OCI-LY1 (cell line): ENCODE data around the gene PLEKHG3.

Source experiments
- H2AFZ ChIP-seq: fragments of 200-600 bp; sonication (generic), shearing (Covaris generic); 2 replicates; pipeline ENCODE4 v1.6.0; 2014; ENCODE audit warnings: antibody characterized with exemption, mild to moderate bottlenecking, low read length
- H3F3A ChIP-seq: fragments of 200-600 bp; sonication (generic), shearing (Covaris generic); 2 replicates; pipeline ENCODE4 v1.6.0; 2014; ENCODE audit warnings: mild to moderate bottlenecking, antibody characterized with exemption, low read length, moderate library complexity; ENCODE audit not compliant: insufficient read depth
- H3K27ac ChIP-seq: fragments of 200-600 bp; sonication (generic); 2 replicates; pipeline ENCODE4 v1.5.1; 2014; ENCODE audit warnings: low read length, mixed run types, mild to moderate bottlenecking, low read depth; ENCODE audit not compliant: poor library complexity, severe bottlenecking
- H3K27me3 ChIP-seq: fragments of 200-600 bp; sonication (generic); 2 replicates; pipeline ENCODE4 v1.6.0; 2014; ENCODE audit warnings: antibody characterized with exemption, mild to moderate bottlenecking, low read length, moderate library complexity; ENCODE audit not compliant: insufficient read depth
- H3K36me3 ChIP-seq: fragments of 200-600 bp; sonication (generic); 2 replicates; pipeline ENCODE4 v1.6.1; 2014; ENCODE audit warnings: mild to moderate bottlenecking, antibody characterized with exemption, low read length, moderate library complexity, mixed read lengths; ENCODE audit not compliant: insufficient read depth
- H3K4me1 ChIP-seq: fragments of 200-600 bp; sonication (generic); 2 replicates; pipeline ENCODE4 v1.5.1; 2014; ENCODE audit warnings: mild to moderate bottlenecking, low read length, moderate library complexity; ENCODE audit not compliant: insufficient read depth, severe bottlenecking
- H3K4me2 ChIP-seq: fragments of 200-600 bp; sonication (generic), shearing (Covaris generic); 2 replicates; pipeline ENCODE4 v1.6.1; 2014; ENCODE audit warnings: low read length
- H3K4me3 ChIP-seq: fragments of 200-600 bp; sonication (generic); 2 replicates; pipeline ENCODE4 v1.5.1; 2014; ENCODE audit warnings: low read length, low read depth, mild to moderate bottlenecking, mixed read lengths; ENCODE audit not compliant: poor library complexity, severe bottlenecking
- H3K79me2 ChIP-seq: fragments of 200-600 bp; shearing (Covaris generic); 2 replicates; pipeline ENCODE4 v1.6.1; 2016; ENCODE audit warnings: mixed run types, low read length, mixed read lengths; ENCODE audit not compliant: insufficient read depth
- H3K9ac ChIP-seq: fragments of 200-600 bp; sonication (generic), shearing (Covaris generic); 2 replicates; pipeline ENCODE4 v1.6.1; 2014; ENCODE audit warnings: mild to moderate bottlenecking, low read length, mixed read lengths
- H3K9me2 ChIP-seq: fragments of 200-600 bp; sonication (generic), shearing (Covaris generic); 2 replicates; pipeline ENCODE4 v1.6.1; 2014; ENCODE audit warnings: low read depth, mild to moderate bottlenecking, low read length, mixed read lengths
- H3K9me3 ChIP-seq: fragments of 200-600 bp; shearing (Covaris generic); 2 replicates; pipeline ENCODE4 v1.6.1; 2014; ENCODE audit warnings: low read length, mixed read lengths
- H4K20me1 ChIP-seq: fragments of 200-600 bp; sonication (generic), shearing (Covaris generic); 2 replicates; pipeline ENCODE4 v1.6.0; 2016; ENCODE audit warnings: mild to moderate bottlenecking, low read length; ENCODE audit not compliant: insufficient read depth
- CTCF ChIP-seq: fragments of 200-600 bp; sonication (generic), shearing (Covaris generic); IDR thresholded peaks from 2 replicates; pipeline ENCODE4 v1.5.1; 2017; ENCODE audit warnings: mild to moderate bottlenecking, antibody characterized with exemption, low read length, moderate library complexity, mixed read lengths
- EZH2 ChIP-seq: fragments of 200-600 bp; sonication (generic), shearing (Covaris generic); IDR thresholded peaks from 2 replicates; pipeline ENCODE4 v1.8.0; 2017; ENCODE audit warnings: borderline replicate concordance, mixed run types, mild to moderate bottlenecking, antibody characterized with exemption, low read length, moderate library complexity, mixed read lengths

PLEKHG3 gene

GRCh38 chr14:64792231-64792630 lies 88.0 kb downstream of the PLEKHG3 start:
- Histone ChIP-seq H3K36me3 (no peaks in the 10 kb centered on the region), H3K27ac (no peak overlapping the region), H3K27me3 (no peaks in the 10 kb centered on the region), H2AFZ (no peak overlapping the region), H3K9me2 (no peaks in the 10 kb centered on the region), H3K9me3 (no peaks in the 10 kb centered on the region), H3K4me2 (no peak overlapping the region), H3K4me3 (no peak overlapping the region), H4K20me1 (no peaks in the 10 kb centered on the region), H3F3A (no peaks in the 10 kb centered on the region), H3K4me1 (no peaks in the 10 kb centered on the region), H3K79me2 (no peaks in the 10 kb centered on the region), H3K9ac (no peak overlapping the region)
- TF ChIP-seq CTCF (no peak), EZH2 (no peak)

DNA sequence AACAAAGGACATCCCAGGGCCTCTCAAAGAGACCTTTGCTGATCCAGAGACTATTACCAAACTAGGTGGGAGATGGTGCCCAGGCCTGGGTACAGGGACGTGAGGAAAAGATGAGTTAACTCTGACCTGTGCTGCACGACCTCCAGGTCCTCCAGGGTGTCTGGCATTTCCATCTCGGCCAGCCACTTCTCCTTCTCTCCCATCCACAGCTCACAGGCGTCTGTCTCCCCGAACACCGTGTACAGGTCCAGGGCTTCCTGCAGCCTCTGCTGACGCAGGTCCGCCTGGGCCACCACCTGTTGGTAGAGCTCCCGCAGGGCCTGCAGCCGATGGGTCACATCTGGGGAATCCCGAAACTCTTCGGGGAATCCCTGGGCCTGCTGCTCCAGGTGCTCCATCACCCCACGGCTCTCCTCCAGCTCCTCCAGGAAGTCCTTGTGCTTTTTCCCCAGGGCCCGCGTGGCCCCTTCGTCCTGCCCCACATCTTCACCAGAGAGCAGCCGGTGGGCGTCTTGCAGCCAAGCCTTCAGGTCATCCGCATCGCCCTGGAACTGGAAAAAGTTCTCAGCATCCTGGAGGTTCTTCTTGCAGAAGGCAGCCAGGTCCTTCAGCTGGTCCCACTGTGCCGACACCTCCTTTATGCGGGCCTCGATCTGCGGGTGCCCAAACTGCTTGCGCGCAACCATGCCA lies 88.8 kb downstream of the PLEKHG3 start:
- Histone ChIP-seq H3F3A (no peaks in the 10 kb centered on the region), H3K79me2 (no peaks in the 10 kb centered on the region), H4K20me1 (no peaks in the 10 kb centered on the region), H3K4me1 (no peaks in the 10 kb centered on the region), H3K9me2 (no peaks in the 10 kb centered on the region), H3K36me3 (no peaks in the 10 kb centered on the region), H3K4me2 (no peak overlapping the region), H3K9ac (no peak overlapping the region), H3K27ac (no peak overlapping the region), H3K4me3 (no peak overlapping the region), H2AFZ (no peak overlapping the region), H3K27me3 (no peaks in the 10 kb centered on the region), H3K9me3 (no peaks in the 10 kb centered on the region)
- TF ChIP-seq EZH2 = no peak
- no peak for TF ChIP-seq CTCF

DNA sequence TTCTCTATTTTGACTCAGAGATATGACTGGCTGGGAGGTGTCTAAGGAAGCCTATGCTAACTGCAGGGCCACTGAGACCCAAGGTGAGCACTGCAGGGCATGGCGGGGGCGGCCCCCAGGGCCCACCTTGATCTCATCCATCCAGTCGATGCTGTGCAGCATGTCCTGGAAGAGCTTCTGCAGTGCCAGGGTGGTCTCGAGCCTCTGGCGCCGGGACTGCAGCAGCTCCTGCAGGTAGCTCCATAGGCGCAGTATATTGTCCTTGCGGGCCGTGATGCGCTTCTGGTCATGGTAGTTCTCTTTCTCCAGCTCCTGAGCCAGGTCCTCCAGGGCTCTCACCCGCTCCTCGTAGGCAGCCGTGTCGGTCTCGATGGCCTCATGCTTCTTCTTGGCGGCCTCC lies 91.0 kb downstream of the PLEKHG3 start:
- Histone ChIP-seq H3K4me2 (no peak overlapping the region), H3F3A (no peaks in the 10 kb centered on the region), H4K20me1 (no peaks in the 10 kb centered on the region), H3K27ac (no peak overlapping the region), H3K9me2 (no peaks in the 10 kb centered on the region), H3K4me3 (no peak overlapping the region), H3K27me3 (no peaks in the 10 kb centered on the region), H2AFZ (no peak overlapping the region), H3K4me1 (no peaks in the 10 kb centered on the region), H3K9me3 (no peaks in the 10 kb centered on the region), H3K36me3 (no peaks in the 10 kb centered on the region), H3K9ac (no peak overlapping the region), H3K79me2 (no peaks in the 10 kb centered on the region)
- TF ChIP-seq CTCF = no peak
- no peak for TF ChIP-seq EZH2
